ENCODE data around the gene IL1F10.

IL1F10 gene

GRCh38 chr2:113112871-113113270 is 45.1 kb downstream of the IL1F10 start:
- no peak for DNase-seq (ENCODE audit: low read depth)

- no peak for DNase-seq (ENCODE audit: low read depth)
Observed at GRCh38 chr2:113113807-113114206, 46.0 kb downstream of the IL1F10 start.

- no peak for DNase-seq (ENCODE audit: low read depth)
Observed at GRCh38 chr2:113114224-113114945, 46.6 kb downstream of the IL1F10 start.

GRCh38 chr2:113114996-113115395 is 47.2 kb downstream of the IL1F10 start:
- DNase-seq (ENCODE audit: low read depth): no peak

DNA sequence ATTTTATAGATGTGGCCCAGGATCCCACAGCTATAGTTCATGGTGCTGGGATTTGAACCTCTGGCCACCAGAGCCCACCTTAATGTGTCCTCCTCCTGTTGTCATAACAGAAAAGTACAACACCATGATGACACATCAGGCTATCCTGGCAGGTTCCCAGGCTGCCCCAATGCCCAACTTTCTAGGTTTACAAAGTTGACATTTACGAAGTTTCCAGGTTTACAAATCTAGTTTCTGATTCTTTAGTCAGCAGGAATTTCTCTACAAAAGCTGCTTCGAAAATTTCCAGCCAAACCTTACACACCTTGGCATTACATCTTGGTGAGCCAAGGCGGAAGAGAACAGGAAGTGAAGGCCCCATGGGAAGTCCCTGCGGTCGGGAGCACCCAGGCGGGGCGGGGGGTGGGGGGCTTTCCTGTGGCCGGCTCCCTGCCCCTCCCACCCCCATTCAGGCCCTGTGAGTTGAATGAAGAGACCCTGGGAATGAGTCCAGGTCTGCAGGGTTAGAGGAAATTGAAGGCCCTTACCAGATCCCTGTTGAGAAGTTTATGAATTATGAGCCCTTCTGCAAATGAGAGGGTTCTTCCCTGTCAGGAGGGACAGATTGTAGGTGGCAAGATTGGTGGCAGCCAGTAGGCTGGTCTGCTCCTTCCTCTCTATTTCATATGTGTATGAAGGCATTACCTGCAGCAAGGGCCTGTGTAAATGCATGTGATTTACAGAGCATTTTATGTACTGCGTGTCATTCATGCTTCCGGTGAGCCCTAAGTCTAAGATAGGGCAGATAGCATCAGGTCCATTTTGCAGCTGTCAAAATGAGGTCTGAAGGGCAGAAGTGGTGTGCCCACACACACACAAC is 48.6 kb downstream of the IL1F10 start:
- no peak for DNase-seq (ENCODE audit: low read depth)

DNA sequence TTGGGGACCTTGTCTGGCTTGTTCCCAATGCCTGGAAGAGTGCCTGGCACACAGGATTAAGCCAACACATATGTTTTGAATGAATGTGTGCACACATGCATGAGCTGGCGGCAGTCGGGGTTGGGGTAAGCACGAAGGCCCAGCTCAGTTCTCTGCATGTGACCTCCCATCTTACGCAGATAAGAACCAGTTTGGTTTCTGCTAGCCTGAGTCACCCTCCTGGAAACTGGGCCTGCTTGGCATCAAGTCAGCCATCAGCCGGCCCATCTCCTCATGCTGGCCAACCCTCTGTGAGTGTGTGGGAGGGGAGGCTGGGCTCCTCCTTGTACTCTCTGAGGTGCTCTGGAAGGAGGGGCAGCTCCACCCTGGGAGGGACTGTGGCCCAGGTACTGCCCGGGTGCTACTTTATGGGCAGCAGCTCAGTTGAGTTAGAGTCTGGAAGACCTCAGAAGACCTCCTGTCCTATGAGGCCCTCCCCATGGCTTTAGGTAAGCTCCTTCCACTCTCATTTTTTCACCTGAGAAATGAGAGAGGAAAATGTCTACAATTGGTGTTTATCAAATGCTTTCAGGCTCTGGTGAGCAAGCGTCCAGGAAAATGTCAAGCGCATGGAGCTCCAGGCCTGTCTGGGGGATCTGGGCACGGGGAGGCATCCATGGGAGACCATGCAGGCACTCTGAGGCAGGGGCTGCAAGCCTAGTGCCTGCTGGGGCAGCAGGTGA is 49.9 kb downstream of the IL1F10 start:
- DNase-seq (ENCODE audit: low read depth): no peak

DNA sequence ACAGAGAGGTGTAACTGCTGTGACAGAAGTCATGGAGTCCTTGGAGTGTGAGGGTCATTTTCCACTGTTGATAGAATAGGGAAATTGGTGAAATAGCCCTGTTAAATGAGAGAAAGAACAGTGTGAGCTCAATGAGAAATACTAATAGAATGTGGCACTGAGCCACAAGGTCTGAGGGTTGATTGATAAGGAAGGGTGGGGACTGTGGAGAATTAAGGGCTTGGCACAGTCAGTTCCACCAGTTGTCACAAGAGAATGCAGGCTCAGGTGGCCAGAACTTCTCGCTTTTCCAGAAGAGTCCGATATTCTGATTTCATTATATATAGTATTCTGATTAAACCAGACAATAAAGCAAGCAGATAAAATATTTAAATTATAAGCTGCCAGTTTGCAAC is 50.5 kb downstream of the IL1F10 start:
- DNase-seq (ENCODE audit: low read depth): no peak

GRCh38 chr2:113119111-113119510 is 51.3 kb downstream of the IL1F10 start:
- DNase-seq (ENCODE audit: low read depth): no peak

DNA sequence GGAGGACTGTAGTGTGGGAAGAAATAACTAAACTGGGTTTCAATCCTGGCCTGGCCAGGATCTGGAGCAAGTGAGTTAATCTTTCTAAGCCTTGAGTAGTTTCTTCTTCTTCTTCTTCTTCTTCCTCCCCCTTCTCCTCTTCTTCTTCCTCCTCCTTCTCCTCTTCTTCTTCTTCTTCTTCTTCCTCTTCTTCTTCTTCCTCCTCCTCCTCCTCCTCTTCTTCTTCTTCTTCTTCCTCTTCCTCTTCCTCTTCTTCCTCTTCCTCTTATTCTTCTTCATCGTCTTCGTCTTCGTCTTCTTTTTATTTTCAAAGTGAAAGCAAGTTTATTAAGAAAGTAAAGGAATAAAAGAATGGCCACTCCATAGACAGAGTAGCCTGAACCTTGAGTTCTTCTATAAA is 53.1 kb downstream of the IL1F10 start:
- DNase-seq (ENCODE audit: low read depth): no peak

GRCh38 chr2:113122364-113122763 is 54.6 kb downstream of the IL1F10 start:
- no peak for DNase-seq (ENCODE audit: low read depth)

DNA sequence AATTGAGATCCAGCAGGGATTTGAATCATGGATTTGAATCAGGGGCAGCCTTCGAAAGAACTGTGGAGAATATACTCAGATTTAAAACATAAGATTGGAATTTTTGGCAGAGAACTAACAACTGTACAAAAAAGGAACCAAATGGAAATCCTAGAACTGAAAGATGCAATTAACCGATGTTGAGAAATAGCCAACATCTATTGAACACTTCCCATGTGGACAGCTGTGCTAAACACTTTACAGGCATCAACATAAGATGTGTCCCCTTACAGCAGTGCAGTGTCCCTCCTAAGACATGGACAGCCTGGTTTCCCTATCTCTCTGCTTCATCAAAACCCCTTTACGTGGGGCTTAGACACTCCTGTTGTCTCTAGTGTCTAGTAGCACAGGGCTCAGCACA is 56.0 kb downstream of the IL1F10 start:
- DNase-seq (ENCODE audit: low read depth): no peak

GRCh38 chr2:113124181-113124961 is 56.6 kb downstream of the IL1F10 start:
- no peak for DNase-seq (ENCODE audit: low read depth)
